HS-27A (cell line): ENCODE results near the gene FARP1.
"Not testable (repeated sequence)": the region's sequence is repeated elsewhere in the genome, so short reads cannot be mapped to it uniquely, and the experiment has no call there.

Source experiments
- DNase-seq: peaks from one replicate; pipeline ENCODE4 v3.0.0-alpha.2; 2012; ENCODE audit warnings: low read depth, missing footprints

Gene FARP1

DNA sequence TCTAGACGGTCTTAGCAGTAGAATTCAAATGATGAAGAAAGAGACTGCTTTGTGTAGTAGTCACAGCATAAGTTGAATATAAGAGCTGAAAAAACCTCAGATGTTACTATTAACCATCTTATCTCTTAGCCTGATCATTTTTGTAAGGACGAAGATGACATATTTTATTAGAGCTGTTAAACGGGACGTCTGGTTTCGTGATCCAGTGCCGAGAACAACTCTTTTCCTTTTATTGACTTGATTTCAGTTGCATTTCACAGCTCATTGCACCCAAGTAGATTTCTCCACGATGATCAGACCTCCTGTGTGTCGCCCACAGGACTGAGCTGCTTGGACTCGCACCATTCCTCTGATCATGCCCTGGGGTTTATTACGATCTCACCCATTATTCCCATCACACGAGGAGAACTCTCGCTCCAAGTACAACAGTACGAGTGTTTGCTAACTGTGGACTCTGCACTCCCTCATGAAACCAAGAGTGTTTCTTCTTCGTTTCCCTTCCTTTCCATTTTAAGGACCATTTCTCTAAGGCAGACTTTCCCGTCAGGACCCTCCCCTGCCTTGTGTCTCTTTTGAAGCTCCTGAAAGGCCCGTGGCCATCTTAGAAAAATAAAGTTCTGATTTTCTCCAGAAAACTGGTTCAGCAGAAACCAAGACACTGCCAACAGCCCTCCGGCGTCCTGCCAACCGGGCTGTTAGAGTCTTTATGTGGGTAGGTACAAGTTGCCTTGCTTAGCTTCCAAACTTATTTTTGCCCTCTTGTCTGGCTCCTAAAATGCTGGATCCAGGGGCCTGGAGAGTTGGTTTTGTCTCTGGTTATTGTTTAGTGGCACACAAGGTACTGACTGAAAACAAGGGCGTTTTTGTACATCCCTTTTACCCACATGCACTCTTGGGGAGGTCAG, 82.4 kb downstream of the FARP1 start:
- DNase-seq: no peak

DNA sequence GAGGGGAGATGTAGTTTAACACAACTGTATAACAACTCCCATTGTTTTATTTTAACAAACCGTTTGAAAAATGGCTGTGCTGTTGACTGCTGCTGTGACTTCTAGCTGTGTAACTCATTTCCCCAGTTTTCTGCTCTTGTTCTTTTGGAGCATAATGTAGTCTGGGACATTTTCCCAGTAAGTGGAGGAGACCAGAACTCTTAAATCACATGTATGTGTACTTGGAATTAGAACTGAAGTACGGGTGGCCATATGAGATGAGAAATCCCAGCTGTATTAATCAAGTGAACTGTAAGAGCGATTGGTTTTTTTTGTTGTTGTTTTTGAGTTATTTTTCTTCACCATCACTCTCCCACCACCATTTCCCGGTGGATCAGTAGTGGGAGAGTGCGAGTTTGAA, 83.6 kb downstream of the FARP1 start:
- no peak for DNase-seq

DNA sequence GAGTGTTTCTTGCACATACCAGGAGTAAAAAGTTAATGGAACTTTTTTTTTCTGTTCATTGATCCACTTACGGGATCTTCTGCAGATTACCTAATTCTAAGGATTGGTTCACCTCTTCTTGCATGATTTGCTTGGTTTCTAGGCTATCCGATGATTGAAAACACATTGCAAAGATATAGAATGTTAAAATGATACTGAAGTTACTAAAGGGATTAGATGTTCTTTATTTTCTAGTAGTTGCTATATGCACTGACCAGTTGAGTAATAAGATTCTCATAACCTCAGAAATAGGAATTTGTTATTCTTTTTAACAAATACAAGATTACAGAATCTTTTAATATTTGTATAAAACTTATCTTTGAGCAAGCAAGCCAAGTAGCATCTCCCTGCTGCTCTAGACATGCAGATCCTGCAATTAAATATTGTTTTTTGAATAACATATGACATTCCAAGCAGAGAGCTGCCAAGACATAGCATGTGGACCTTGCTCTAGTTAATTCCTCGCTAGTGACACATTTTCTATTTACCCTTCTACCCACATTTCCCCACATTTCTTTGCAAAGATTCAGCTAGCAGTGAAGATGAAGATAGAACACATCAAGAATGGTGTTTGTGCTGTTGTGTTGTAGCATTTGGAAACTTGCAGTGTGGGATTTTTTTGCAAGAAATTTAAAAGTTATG, 85.9 kb downstream of the FARP1 start:
- DNase-seq: no peak

DNA sequence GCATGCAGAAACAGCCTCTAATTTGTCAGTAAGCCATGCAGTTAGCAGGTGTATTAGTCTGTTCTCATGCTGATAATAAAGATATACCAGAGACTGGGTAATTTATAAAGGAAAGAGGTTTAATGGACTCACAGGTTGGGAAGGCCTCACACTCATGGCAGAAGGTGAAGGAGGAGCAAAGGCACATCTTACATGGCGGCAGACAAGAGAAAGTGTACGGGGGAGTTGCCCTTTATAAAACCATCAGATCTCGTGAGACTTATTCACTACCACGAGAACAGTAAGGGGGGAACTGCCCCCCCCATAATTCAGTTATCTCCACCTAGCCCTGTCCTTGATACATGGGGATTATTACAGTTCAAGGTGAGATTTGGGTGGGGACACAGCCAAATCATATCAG, 87.9 kb downstream of the FARP1 start:
- DNase-seq: not testable (repeated sequence)

DNA sequence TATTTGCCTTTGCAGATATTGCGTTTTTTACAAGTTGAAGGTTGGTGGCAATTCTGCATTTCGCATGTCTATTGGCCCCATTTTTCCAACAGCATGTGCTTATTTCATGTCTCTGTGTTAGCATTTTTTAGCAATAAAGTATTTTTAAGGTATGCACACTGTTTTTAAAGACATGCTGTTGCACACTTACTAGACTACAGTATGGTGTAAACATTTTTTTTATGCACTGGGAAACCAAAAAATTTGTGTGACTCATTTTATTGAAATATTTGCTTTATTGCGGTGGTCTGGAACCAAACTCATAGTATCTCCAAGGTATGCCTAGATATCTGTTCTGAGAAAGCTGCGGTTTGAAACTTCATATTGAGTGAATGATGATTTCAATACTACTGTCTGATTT, 89.6 kb downstream of the FARP1 start:
- DNase-seq: no peak

GRCh38 chr13:98233127-98233526, 90.2 kb downstream of the FARP1 start:
- DNase-seq: no peak

- DNase-seq: no peak
Observed at GRCh38 chr13:98234348-98234747, 91.5 kb downstream of the FARP1 start.

DNA sequence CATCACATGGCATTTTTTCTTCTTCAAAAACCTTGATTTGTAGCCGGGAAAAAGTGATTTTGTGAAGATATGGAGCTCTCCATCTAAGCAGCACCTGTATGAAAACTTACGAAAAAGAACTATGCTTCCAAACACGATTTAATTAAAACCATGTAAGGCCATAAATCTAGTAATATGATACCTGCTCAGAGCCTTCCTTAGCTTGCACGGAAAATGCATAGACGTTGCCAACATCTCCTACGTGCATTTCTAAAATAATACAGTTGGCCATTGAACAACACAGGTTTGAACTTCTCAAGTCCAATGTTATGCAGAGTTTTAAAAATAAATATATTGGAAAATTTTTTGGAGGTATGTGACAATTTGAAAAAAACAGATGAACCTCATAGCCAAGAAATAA, 93.3 kb downstream of the FARP1 start:
- DNase-seq: no peak

- no peak for DNase-seq
Observed at GRCh38 chr13:98237331-98237730, 94.4 kb downstream of the FARP1 start.

DNA sequence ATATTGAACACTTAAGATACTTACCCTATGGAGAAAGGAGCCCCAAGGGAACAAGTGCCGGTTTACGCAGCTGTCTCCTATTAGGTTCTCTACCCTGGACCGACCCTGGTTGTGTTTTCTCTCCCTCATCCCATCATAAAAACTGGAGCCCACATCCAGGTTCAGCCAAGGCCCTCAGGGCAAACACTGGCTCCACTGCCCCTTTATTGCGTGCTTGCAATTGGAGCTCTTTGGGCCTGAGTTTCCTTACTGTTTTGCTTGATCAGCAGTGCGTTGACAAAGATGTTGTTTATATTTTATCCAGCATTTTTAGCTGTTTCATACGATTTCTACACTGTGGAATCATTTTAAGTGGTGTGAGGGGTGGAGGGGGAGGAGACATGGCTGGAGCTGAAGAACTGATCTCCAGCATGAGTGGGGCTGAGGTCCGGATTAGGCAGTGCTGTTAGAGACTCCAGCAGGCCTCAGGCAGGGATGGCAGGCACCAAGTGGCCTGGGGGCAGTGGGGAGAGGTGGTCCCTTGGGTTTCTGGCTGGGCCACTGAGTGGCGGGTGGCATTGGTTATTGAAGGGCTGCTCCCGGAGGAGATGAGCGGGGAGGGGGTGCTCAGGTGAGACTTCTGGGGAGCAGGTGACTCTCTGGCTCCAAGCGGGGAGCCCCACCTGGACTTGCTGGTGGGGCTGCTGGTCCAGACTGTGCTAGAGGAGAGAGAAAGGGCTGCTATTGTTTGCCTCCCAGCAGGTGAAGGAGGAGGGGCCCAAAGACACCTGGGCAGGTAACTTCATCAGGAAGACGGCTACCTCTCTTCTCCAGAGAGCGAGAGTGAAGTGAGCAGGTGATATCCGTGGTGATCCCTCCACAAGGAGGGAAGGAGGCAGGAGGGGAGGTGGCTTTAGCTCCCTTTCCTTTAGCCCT, 96.5 kb downstream of the FARP1 start:
- DNase-seq: no peak

- no peak for DNase-seq
Observed at GRCh38 chr13:98240135-98240534, 97.2 kb downstream of the FARP1 start.

DNA sequence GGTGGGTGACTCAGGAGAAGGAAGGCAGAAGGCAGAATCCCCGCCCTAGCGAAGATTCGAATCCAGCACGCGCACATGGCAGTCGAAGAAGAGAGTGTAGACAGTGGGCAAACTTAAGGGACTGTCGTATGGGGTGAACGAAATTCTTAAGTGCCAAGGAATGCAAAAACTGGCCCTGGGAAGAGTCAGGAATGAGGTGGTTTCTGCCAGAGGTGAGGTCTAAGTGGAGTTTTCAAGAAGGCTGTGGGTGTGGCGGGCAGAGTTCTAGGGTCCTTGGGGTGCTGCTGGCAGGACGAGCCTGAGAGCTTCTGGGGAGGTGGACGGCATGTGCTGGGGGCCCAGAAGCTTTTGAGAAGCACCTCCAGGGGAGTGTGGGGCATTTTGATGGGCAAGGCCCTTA, 98.1 kb downstream of the FARP1 start:
- no peak for DNase-seq

DNA sequence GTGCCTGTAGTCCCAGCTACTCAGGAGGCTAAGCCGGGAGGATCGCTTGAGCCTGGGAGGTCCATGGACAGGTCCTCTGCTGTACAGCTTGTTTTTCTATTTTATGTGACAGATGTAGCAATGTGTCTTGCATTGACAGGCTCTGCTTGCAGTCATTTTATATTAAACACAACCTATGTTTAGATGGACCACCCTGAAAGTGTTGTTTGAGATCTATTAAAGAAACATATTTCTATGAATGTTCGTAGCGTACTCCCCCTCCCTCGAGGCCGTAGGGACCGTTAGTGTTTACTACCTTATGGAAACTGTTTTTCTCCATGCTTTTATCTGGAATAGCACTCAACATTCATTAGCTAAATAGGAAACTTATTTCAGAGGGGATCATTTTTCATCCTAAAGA, 99.1 kb downstream of the FARP1 start:
- no peak for DNase-seq

- DNase-seq: no peak
Observed at GRCh38 chr13:98242403-98242802, 99.5 kb downstream of the FARP1 start.

DNA sequence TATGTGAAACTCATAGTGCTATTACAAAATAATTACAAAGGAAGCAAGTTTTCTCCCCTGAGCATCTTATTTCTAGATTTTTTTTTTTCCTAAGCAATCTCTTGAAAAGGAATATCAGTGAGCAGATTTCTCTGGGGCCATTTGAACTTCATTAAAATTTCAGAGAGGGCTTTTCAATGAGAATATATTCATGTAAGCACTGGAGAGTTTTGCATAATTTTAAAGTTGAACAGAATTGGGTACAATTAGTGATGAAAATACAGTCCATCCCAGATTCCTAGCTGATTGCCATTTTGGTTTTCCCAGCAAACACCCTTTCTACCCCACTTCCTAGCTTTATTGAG, 101.0 kb downstream of the FARP1 start:
- DNase-seq: no peak

DNA sequence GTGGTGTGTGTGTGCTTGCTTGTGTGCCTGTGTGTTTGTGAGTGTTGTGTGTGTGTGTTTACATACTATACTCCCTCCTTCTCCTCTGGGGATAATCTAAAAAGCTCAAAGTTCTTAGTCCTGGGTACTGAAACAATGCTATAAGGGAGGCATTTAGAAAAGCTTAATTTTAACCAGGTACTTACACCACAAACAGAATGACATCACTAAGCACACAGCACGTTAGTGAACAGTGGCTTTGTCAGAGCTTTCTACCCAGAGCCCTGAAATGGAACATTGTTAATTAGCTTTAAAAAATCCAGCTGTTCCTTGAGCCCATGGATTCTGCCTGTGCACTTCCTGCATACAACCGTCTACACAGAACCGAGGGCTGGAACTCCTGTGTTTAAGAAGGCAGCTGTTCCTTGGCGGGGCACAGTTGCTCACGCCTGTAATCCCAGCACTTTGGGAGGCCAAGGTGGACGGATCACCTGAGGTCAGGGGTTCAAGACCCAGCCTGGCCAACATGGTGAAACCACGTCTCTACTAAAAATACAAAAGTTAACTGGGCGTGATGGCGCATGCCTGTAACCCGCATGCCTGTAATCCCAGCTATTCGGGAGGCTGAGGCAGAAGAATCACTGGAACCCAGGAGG, 103.8 kb downstream of the FARP1 start:
- no peak for DNase-seq

DNA sequence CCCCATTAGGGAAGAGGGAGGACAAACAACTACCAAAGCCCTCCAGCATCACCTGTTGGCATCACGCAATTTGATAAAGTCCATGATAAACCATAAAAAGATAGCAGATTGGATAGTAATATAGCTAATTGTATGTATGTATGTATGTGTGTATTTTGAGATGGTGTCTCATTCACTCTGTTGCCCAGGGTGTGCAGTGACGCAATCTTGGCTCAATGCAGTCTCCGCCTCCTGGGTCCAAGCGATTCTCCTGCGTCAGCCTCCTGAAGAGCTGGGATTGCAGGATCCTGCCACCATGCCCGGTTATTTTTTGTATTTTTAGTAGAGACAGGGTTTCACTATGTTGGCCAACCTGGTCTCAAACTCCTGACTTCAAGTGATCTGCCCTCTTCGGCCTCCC, 108.8 kb downstream of the FARP1 start:
- DNase-seq: no peak

GRCh38 chr13:98252931-98253470, 110.1 kb downstream of the FARP1 start:
- no peak for DNase-seq

DNA sequence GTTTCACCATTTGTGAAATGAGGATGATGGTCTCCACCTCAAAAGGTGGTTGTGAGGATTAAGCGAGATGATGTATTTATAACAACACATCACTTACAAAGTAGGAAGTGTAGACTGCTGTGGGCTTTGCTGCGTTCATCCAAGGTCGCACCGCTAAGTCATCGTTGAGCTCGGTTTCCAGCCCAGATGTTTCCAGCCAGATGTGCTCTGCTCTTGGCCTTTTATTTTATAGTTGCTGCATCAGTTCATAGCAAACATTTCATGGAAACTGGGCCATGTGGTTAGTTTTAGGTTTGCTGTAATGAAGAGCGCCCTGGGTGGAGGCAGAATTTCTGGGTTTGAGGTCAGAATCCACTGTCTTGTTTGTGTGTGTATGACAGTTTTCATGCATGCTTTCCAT, 110.6 kb downstream of the FARP1 start:
- no peak for DNase-seq

- DNase-seq: no peak
Observed at GRCh38 chr13:98254513-98254912, 111.6 kb downstream of the FARP1 start.

- DNase-seq: no peak
Observed at GRCh38 chr13:98258226-98258625, 115.3 kb downstream of the FARP1 start.
